ENCODE measurements around the gene BID.

DNA sequence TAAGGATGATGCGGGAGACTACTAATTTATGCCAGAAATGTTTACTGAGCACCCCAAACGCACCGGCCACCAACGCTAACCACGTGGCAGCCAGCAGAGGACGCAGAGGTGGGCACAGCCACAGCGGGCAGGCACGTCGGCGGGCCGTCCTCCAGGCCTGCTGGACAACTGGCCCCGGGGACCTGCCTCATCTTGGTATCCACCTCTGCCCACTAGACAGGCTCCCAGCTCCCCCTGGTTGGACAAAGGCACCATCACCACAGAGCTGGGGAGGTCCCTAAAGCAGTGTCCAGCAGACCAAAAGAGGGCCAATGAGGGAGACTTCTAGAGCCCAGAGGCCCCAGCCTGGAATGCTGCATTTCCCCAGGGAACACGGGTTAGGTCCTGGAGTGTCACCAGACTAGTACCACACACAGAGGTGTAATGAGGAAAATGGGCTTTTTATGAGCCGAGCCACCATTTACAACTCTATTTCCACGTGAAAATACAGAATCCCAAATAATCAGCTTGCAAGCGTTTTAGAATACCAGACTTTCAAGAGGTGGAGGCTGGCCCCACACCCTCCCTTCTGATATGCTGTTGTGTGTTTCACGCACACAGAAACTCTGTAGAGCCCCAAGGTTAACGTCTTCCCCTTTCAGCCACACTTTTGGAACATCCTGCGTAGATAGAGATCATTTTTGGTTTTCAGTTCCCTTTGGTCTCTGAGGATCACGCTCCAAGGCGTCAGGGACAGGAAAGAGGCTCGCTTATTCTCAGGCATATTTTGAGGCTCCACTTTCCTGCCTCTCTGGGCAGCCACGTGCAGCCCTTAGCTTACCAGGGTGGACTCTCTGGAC lies 23.7 kb upstream of the BID start:
- no peak for TF ChIP-seq POLR2A (IDR thresholded peaks at IDR 0.05)
- TF ChIP-seq, protein P1, sequence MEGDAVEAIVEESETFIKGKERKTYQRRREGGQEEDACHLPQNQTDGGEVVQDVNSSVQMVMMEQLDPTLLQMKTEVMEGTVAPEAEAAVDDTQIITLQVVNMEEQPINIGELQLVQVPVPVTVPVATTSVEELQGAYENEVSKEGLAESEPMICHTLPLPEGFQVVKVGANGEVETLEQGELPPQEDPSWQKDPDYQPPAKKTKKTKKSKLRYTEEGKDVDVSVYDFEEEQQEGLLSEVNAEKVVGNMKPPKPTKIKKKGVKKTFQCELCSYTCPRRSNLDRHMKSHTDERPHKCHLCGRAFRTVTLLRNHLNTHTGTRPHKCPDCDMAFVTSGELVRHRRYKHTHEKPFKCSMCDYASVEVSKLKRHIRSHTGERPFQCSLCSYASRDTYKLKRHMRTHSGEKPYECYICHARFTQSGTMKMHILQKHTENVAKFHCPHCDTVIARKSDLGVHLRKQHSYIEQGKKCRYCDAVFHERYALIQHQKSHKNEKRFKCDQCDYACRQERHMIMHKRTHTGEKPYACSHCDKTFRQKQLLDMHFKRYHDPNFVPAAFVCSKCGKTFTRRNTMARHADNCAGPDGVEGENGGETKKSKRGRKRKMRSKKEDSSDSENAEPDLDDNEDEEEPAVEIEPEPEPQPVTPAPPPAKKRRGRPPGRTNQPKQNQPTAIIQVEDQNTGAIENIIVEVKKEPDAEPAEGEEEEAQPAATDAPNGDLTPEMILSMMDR (IDR thresholded peaks at IDR 0.05 in 4 of 5, conservative IDR thresholded peaks at IDR 0.05 in 1 of 5): no peak

Measured in gastrocnemius medialis (tissue), 4 donors.